ENCODE measurements around the gene LRRC58.

LRRC58 gene

DNA sequence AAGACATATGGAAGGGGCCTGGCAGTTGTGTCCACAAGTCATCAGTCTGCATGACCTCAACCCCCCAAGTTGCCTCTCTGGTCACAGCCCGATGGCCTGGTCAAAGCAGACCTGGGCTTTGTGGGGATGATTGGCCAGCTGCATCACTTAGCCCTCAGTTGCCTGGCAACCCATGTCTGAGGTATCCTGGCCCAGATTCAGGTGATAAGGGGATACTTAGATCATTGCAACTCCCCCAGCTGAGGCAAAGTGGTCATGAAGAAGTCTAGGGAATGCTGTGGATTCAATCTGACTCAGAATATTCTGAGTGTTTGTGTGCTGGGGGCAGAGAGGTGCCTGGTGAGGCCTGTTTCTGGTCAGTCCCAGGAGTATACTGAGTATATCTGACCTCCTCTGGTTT lies 69.1 kb downstream of the LRRC58 start (continued):
- TF ChIP-seq, protein P1, sequence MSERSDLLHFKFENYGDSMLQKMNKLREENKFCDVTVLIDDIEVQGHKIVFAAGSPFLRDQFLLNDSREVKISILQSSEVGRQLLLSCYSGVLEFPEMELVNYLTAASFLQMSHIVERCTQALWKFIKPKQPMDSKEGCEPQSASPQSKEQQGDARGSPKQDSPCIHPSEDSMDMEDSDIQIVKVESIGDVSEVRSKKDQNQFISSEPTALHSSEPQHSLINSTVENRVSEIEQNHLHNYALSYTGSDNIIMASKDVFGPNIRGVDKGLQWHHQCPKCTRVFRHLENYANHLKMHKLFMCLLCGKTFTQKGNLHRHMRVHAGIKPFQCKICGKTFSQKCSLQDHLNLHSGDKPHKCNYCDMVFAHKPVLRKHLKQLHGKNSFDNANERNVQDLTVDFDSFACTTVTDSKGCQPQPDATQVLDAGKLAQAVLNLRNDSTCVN (tag by site-specific recombination; optimal IDR thresholded peaks at IDR 0.05) = no peak
- no peak for TF ChIP-seq ZNF302 (tag by site-specific recombination; IDR thresholded peaks at IDR 0.05; ENCODE audit: low read depth)
- no peak for TF ChIP-seq KLF7 (tag by site-specific recombination; IDR thresholded peaks at IDR 0.05; ENCODE audit: borderline replicate concordance)
- no peak for TF ChIP-seq ZBTB44 (tag by site-specific recombination; IDR thresholded peaks at IDR 0.05)

DNA sequence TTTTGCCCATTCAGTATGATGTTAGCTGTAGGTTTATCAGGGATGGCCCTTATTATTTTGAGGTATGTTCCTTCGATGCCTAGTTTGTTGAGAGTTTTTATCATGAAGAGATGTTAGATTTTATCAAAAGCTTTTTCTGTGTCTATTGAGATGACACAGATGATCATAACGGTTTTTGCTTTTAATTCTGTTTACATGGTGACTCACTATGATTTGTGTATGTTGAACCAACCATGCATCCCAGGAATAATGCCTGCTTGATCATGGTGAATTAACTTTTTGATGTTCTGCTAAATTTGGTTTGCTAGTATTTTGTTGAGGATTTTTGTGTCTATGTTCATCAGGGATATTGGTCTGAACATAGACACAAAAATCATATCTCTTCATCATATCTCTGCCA lies 72.4 kb downstream of the LRRC58 start:
- Histone ChIP-seq H3K27ac (ENCODE audit: extremely low read depth, low read depth, low read length) (no peak overlapping the region), H3K9me3 (ENCODE audit: control insufficient read depth, insufficient read depth, low read depth, low read length) (no peaks in the 10 kb centered on the region), H3K36me3 (ENCODE audit: control insufficient read depth in 2 of 2, insufficient read depth in 1 of 2, low read length in 2 of 2) (no peaks in the 10 kb centered on the region), H3K4me1 (ENCODE audit: control insufficient read depth, insufficient read depth, low read length) (no peaks in the 10 kb centered on the region), H3K4me3 (ENCODE audit: low read depth, low read length) (no peak overlapping the region)
- ChIA-PET CTCF (no interaction called here), POLR2A (no interaction called here)
- TF ChIP-seq ZSCAN4 (tag by site-specific recombination; IDR thresholded peaks at IDR 0.05) (no peak), ZNF664 (tag by site-specific recombination; IDR thresholded peaks at IDR 0.05) (no peak), KLF7 (tag by site-specific recombination; IDR thresholded peaks at IDR 0.05; ENCODE audit: borderline replicate concordance) (no peak), ZNF707 (tag by site-specific recombination; IDR thresholded peaks at IDR 0.05) (no peak), ZNF37A (tag by site-specific recombination; IDR thresholded peaks at IDR 0.05) (no peak)

DNA sequence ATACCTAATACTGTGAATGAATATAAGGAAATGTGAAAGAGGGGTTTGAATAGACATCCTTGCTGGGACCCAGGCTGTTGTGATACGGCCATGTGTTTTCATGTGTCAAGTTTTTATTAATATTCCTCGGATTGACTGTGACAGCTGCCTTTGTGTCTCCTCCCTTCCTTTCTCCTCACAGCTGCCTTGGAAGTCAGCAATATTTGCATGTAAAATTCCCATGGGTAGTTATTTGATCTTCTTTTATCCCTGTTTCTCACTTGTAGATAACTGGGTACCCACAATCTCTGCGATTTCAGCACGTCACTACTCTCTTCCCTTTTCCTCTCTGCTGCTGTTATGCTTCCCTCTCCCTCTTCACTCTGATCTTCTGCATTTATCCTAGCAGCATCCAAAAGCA lies 73.5 kb downstream of the LRRC58 start:
- ChIA-PET CTCF (no interaction called here), POLR2A (no interaction called here)
- no peaks in the 10 kb centered on the region for H3K36me3 ChIP-seq (ENCODE audit: control insufficient read depth in 2 of 2, insufficient read depth in 1 of 2, low read length in 2 of 2)
- H3K4me1 ChIP-seq (ENCODE audit: control insufficient read depth, insufficient read depth, low read length) = no peaks in the 10 kb centered on the region
- no peak overlapping the region for H3K27ac ChIP-seq (ENCODE audit: extremely low read depth, low read depth, low read length)
- no peaks in the 10 kb centered on the region for H3K9me3 ChIP-seq (ENCODE audit: control insufficient read depth, insufficient read depth, low read depth, low read length)
- no peak for TF ChIP-seq ZNF501 (tag by site-specific recombination; IDR thresholded peaks at IDR 0.05)
- TF ChIP-seq BCL11A (tag by site-specific recombination; IDR thresholded peaks at IDR 0.05; ENCODE audit: low read depth) = no peak
- no peak for TF ChIP-seq ZNF354C (tag by site-specific recombination; IDR thresholded peaks at IDR 0.05; ENCODE audit: borderline replicate concordance, low read depth)
- no peak for TF ChIP-seq ZNF266 (tag by site-specific recombination; IDR thresholded peaks at IDR 0.05; ENCODE audit: low read depth)
- TF ChIP-seq ZNF510 (tag by site-specific recombination; IDR thresholded peaks at IDR 0.05; ENCODE audit: insufficient replicate concordance) = no peak
- no peak for TF ChIP-seq ZNF292 (tag by site-specific recombination; IDR thresholded peaks at IDR 0.05; ENCODE audit: borderline replicate concordance, low read depth)
- no peak for TF ChIP-seq ZNF776 (tag by site-specific recombination; IDR thresholded peaks at IDR 0.05; ENCODE audit: borderline replicate concordance)
- no peak for TF ChIP-seq ZNF423 (tag by site-specific recombination; IDR thresholded peaks at IDR 0.05)
- no peak for TF ChIP-seq ZNF37A (tag by site-specific recombination; IDR thresholded peaks at IDR 0.05)
- TF ChIP-seq PRDM4 (tag by site-specific recombination; IDR thresholded peaks at IDR 0.05) = no peak
- TF ChIP-seq ZNF837 (tag by site-specific recombination; IDR thresholded peaks at IDR 0.05) = no peak
- no peak for TF ChIP-seq RBAK (tag by site-specific recombination; IDR thresholded peaks at IDR 0.05)
- no peak for TF ChIP-seq ZNF670 (tag by site-specific recombination; IDR thresholded peaks at IDR 0.05; ENCODE audit: low read depth)
- no peak for TF ChIP-seq ZNF623 (tag by site-specific recombination; IDR thresholded peaks at IDR 0.05)
- TF ChIP-seq ZNF214 (tag by site-specific recombination; IDR thresholded peaks at IDR 0.05; ENCODE audit: borderline replicate concordance) = no peak
- H3K4me3 ChIP-seq (ENCODE audit: low read depth, low read length) = no peak overlapping the region

Measured in HEK293 (cell line).